Measurements from ENCODE around the gene CCSER2.
"Not testable (repeated sequence)": the region's sequence is repeated elsewhere in the genome, so short reads cannot be mapped to it uniquely, and the experiment has no call there.

Gene CCSER2

GRCh38 chr10:84312816-84313215 lies 15.6 kb upstream of the CCSER2 start:
- no peak for DNase-seq

- DNase-seq = no peak
These were observed 14.1 kb upstream of the CCSER2 start for GRCh38 chr10:84314275-84314674.

- no peak for DNase-seq
These were observed 11.2 kb upstream of the CCSER2 start for GRCh38 chr10:84317174-84317573.

- DNase-seq = no peak
These were observed 6.5 kb upstream of the CCSER2 start for GRCh38 chr10:84321902-84322301.

GRCh38 chr10:84323566-84323965 lies 4.8 kb upstream of the CCSER2 start:
- DNase-seq = not testable (repeated sequence)

GRCh38 chr10:84326995-84327394 lies 1.4 kb upstream of the CCSER2 start:
- not testable (repeated sequence) for DNase-seq

- DNase-seq = no peak
These were observed 815 bp downstream of the CCSER2 start for GRCh38 chr10:84329196-84329611.

DNA sequence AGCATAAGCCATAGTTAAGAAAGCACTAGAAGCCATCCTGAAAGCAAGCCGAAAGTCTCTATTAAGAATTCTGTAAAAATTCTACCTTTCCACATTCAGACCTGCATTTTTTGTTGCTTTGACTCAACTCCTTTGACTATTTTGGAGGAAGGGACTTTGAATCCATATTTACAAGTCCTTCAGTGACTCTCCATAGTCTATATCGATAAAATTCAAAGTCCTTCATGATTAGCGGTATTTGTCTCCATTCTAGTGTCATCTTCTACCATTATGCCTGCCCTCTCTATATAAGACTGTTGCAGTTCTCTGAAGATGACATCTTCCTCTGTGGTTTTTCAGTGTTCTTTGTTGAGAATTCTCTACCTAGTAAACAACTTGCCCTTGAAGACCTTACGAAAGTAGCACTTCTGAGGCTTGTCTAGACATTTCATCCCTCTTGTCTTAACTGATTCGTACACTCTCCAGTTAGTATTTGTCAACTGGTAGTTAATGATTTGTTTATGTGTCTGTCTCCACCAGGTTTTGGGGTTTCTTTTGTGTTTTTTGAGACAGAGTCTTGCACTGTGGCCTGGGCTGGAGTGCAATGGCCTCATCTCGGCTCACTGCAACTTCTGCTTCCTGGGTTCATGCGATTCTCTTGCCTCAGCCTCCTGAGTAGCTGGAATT lies 1.7 kb downstream of the CCSER2 start:
- peak; percentile 82 for DNase-seq

GRCh38 chr10:84331091-84331490 lies 2.7 kb downstream of the CCSER2 start:
- DNase-seq = no peak

DNA sequence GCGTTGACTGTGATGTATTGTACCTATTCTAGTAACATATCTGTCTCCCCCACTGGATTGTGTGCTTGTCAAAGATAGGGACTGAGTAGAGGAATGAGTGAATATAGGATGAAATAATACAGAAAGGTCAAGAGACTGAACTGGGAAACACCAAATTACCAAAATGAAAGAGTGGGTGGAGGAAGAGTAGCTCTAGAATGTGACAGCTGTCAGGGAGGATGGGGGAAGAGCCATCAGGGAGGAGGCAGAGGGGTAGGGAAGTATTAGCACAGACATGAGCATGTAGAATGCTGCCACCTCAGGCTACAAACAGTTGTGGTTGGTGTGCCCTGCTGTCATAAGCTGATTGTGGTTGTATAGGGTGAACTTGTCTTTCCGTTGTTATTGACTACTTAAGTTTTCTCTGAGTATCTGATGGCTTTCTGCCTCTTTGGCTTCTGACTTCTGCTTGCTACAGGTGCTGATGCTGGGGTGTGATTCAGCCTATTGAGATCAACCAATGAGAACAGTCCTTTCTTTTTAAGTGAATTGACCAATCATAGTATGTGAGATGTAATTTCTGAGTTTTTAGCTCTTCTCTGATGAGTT lies 5.6 kb downstream of the CCSER2 start:
- peak; percentile 94 for DNase-seq

GRCh38 chr10:84334811-84335210 lies 6.4 kb downstream of the CCSER2 start:
- DNase-seq = no peak

- no peak for DNase-seq
These were observed 7.1 kb downstream of the CCSER2 start for GRCh38 chr10:84335516-84335915.

DNA sequence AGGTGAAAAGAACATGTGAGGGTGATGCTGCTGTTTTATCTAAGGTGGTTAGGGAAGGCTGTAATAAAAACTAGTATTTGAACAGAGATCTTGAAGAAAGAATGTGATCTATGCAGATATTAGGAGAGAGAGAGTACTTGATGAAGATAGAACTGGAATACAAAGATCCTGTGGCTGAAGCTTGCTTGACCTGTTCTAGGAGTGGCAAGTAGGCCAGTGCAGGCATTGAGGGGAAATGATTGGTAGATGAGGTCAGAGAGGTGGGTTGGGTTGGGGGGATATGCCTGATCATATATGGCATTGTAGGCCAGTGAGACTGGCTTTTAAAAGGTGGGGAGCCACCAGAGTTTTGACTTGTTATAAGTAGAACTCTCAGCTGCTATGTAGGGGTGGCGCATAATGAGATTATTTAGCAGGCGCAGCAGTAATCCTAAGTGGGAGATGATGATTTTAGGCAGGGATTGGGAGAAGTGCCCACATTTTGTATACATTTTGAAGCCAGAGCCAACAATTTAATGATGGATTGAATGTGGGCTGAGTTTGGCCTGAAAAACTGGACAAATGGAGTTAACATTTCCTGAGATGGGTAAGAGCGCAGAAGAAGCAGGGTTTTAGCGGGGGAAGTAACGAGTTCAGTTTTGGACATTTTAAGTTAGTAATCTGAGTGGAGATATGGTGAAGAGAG lies 8.2 kb downstream of the CCSER2 start:
- no peak for DNase-seq

- no peak for DNase-seq
These were observed 8.8 kb downstream of the CCSER2 start for GRCh38 chr10:84337199-84337598.

DNA sequence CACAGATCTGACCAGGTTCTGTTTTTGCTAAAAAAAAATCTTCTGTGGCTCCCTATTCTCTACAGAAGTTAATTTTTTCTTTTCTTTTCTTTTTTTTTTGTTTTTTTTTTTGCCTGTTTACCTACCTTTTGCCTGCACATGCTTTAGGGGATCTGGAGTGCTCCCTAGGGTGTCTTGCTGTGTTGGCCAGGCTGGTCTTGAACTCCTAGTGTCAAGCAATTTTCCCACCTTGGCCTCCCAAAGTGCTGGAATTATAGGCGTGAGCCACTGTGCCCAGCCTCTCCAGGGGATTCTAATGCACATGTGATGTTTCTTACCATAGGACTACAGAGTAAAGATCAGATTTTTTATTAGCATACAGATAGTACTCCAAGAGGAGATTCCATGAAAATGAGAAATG lies 10.6 kb downstream of the CCSER2 start:
- no peak for DNase-seq

DNA sequence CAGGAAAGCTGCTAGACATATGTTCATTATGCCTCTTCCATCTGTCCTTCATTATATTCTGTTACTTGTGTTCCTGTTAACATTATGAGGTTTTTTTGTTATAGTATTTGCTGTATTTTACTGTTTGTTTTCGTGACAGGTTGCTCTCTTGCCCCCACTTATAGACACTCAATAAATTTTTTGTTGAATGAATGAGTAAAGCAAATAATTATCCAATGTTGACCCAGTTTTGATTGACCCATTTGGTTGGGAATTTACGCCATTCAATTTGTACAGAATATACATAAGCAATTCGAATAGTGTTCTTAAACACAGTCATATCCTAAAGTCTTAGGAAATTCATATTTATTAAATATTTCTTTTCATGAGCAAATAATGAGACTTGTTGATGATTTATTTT lies 11.8 kb downstream of the CCSER2 start:
- no peak for DNase-seq

GRCh38 chr10:84340632-84341537 lies 12.5 kb downstream of the CCSER2 start:
- no peak for DNase-seq

- no peak for DNase-seq
These were observed 13.1 kb downstream of the CCSER2 start for GRCh38 chr10:84341538-84341856.

- no peak for DNase-seq
These were observed 13.6 kb downstream of the CCSER2 start for GRCh38 chr10:84341983-84342382.

DNA sequence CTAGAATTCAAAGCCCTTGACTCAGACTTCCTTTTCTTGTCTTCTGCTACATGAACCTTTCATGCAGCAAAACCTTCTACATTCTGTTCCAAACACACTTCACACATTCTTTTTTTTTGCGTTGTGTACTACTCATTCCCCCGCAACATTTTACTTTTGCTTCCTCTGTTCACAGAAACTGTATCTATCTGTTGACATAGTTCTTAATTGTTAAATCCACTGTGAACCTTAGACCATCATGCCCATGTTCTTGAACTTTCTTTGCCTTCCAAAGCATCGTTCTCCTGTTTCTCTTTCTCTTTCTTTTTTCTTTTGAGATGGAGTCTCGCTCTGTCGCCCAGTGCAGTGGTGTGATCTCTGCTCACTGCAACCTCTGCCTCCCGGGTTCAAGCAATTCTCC lies 14.2 kb downstream of the CCSER2 start:
- DNase-seq = no peak

DNA sequence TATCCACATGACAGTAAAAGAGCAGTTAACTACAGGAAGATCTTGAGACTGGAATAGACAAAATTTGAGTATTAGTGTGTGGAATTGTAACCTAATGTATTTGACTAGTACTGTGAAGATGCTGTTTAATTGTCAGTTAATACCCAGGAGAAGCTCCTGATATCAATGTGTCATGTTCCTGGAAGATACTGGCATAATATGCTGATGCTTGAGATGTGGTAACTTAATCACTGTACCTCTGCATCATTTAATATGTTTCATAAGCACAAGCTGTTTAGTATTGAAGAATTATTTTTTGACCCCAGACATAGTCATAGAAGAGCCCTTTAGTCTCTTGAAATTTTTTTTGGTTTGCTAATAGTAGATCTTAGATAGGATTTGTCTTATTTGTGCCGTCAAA lies 15.4 kb downstream of the CCSER2 start:
- no peak for DNase-seq

DNA sequence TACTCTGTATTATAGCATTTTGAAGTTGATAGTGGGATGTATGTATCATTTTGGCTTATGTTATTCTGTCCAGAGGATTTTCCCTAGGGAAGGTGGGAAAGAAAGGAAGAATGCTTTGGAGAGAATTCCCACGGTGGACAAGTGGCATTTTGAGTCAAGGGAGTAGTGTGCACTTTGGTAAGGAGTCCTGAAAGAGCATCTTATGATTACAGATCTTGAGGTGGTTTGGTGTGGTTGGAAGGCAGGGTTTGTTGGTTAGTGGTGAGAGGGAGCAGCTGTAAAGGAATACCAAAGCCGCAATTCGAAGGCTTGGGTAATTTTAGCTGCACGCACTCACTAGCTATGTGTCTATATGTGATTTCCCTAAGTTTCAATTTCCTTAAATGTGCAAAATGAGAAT lies 16.1 kb downstream of the CCSER2 start:
- no peak for DNase-seq

- DNase-seq = not testable (repeated sequence)
These were observed 19.2 kb downstream of the CCSER2 start for GRCh38 chr10:84347575-84348002.

Data from central memory CD4-positive, alpha-beta T cell (primary cell).